Activated CD4-positive, alpha-beta T cell treated with anti-CD3 and anti-CD28 coated beads, Interleukin-2, Interleukin-4, amounts not matched to agents 100 ng/mL and 50 ng/mL, durations not matched to agents 16 hours and 8 hours (primary cell): ENCODE measurements around the gene CD164L2.
"Not testable (repeated sequence)": the region's sequence is repeated elsewhere in the genome, so short reads cannot be mapped to it uniquely, and the experiment has no call there.

Source experiments
- DNase-seq: peaks from one replicate; pipeline ENCODE4 v3.0.0-alpha.2; 2020; ENCODE audit warnings: low spot score

Gene CD164L2

DNA sequence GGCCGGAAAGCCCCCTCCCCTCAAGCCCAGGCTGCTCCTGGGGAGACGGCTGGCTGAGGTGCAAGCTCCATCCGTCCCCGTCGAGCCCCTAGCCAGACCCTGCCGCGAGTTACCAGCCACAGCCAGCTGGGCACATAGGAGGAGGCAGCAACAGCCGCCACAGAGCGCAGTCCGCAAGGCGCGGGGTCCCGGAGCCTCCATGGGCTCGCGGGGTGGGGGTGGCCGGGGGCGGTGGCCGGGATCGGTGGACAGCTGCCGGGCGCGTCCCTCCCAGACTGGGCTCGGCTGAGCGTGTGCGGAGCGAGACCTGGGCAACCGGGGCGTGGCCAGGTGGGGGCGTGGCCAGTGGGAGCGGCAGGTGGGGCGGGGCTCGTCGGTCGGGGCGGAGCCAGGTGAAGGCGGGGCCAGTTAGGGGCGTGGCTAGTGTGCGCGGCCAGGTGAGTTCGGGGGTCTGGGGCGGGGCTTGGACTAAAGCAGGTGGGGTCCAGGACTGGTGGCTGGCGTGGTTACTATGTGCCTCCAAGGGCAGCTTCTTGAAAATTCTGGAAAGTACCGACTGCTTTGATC lies at the start of gene CD164L2:
CD164L2 (minus strand) TSS at position 295 of the 567 bp plus-strand sequence; CDS start at position 201, 94 bp downstream.
- peak; percentile 33 for DNase-seq

DNA sequence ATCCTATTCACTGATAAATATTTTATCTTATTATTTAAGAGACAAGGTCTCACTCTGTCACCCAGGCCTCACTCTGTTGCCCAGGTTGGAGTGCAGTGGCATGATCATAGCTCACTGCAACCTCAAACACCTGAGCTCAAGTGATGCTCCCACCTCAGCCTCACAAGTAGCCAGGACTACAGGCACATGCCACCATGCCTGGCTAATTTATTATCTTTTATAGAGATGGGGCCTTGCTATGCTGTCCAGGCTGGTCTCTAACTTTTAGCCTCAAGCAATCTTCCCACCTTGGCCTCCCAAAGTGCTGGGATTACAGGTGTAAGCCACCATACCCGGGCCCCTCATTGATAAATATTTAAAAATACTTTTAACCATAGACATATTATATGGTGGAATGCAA lies 49.6 kb upstream of the CD164L2 start:
- DNase-seq = not testable (repeated sequence)

DNA sequence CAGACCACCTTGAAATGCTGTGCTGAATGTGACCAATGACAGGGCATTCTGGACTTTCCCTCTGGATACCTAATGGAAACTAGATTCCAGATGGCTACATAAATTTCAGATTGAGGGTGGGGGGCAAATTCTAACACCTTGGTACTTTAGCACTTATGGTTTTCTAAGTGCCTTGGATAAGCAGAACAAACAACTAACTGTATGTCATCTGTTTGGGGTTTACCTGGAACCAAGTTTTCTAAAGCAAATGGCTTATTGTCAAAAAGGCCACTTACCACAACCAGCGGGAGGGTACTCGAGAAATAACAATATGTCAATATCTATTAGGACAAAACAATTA lies 48.4 kb upstream of the CD164L2 start:
- DNase-seq = no peak

DNA sequence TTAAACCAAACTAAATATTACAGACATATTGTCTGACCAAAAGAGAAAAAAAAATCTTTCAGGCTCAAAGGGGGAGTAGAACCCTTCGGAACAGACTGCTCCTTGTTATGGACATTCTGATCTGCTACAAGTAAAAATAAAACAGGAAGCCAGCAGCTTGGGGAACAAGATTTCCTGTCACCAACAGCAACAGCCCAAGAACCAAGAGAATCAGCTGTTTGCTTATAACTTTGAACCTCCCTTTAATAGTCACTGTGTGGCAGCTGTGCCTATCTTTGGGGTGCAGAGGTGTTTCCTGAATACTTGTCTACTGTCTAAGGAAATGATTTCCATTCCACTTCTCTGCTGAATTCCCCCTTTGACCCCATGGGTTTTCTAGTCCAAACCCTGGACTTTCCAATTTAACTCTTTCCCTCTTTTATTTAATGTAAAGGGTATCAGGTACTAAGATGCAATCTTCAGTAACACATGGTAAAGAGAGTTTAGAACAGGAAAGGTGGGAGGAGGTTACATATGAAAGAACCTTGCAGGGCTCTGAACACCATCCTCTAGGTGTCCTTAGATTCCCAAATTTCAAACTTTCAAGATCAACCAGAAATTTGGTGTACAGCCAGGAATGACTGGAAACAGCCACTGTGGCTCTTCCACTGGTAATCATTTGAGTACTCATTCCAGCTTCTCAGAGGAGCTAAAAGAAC lies 47.9 kb upstream of the CD164L2 start:
- DNase-seq = no peak

DNA sequence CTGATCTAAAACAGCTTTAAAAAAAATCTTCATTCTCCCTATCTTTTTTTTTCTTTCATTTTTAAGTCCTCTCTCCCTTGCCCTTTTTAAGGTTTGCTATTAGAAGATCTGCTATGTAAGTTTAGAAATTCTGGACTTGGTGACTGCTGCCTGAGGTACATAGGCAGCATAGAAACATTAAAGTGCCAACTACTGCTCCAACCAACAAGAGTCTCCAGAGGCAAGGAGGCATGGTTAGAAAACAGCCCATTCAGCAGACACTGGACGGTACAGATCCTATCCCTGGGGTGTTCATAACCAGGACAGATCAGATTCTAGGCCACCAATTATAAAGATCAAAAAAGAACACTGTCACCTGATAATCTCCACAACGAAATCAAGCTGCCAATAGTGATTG lies 45.9 kb upstream of the CD164L2 start:
- DNase-seq = no peak

DNA sequence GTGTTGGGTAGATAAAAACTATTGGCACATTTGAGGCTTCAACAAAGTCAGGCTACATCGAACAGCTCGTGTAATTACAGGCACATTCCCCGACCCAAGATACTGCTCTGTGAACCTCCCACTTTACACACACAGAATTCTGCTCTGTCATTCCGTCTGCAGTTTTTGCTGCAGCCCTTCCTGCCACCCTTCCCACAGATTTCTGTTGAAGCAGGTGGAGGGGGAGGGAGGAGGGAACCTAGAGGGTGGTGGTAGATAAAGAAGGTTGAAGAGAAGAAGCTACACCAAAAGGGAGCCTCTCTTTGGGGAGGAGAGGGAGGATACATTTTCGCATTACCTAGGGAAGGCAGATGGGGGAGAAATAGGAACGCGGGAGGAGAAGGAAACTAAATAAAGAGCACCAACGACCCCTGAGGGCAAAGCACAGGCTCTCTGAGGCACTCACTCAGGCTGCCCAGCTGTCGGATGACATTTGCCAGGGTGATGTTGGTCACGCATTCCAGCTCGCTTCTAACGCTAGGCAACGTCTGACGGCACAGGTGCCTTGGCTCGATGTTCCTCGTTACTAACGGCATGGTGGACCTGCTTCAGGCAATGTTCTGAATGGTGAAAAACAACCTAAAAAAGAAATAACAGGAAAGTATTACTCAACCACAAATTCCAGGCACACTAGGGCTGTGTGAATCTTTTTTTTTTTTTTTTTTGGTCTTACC lies 45.3 kb upstream of the CD164L2 start:
- DNase-seq = peak; percentile 50

DNA sequence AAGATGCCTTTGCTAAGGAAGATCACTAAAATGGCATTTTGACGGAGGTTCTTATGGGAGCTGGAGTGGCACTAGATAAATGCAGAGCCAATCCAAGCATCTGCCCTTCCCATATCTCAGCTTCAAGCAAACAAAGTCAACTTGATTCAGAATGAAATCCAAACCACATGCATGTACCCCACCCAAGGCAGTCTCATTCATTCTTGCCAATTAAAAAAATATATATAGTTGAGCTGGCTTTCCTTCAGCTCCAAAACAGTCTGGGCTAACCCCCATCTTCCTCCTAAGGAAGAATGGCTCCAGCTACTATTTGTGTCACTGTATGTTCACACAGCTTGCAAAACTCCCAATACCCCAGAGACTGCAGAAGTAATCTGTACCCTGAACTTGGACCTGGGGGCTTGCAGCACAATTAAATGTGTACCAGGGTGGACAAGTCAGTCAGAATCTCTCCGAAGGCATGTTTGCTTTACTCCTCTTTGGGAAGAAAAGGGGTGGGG lies 44.7 kb upstream of the CD164L2 start:
- no peak for DNase-seq

DNA sequence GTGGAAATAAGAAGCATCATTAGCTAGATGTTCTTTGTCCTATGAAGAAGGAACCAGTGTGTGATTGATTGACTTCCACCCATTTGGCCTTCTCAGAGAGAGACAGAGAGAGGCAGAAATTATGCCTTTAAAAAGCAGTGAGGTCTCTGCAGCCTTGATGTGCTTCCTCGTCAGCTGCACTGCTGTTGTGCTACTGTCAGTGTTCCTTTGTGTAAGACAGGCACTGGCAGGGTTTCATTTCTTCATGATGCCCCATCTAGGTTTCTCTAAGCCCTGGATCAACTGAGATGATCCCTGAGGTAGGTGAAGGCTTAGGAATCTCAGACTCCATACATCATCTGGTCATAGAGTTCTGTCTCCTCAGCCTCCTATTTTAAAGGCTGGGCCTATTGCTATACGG lies 44.2 kb upstream of the CD164L2 start:
- no peak for DNase-seq

DNA sequence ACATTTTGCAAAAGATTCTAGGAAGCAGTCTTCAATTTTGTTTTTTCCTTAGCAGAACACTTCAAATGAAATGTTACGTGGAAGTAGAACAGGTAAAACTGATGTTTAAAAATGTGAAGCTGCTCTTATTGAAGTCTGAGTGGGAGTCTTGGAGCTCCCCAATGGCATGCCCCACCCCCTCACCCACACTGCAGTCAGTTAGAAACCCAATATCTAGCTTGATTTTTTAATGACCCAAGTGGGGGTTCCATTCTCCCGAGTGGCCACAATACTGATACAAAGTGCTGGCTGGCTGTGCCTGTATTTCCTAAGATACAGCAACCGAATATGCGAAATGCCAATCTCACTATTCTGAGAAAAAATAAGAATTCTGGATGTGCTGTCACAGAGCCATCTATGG lies 40.6 kb upstream of the CD164L2 start:
- no peak for DNase-seq

DNA sequence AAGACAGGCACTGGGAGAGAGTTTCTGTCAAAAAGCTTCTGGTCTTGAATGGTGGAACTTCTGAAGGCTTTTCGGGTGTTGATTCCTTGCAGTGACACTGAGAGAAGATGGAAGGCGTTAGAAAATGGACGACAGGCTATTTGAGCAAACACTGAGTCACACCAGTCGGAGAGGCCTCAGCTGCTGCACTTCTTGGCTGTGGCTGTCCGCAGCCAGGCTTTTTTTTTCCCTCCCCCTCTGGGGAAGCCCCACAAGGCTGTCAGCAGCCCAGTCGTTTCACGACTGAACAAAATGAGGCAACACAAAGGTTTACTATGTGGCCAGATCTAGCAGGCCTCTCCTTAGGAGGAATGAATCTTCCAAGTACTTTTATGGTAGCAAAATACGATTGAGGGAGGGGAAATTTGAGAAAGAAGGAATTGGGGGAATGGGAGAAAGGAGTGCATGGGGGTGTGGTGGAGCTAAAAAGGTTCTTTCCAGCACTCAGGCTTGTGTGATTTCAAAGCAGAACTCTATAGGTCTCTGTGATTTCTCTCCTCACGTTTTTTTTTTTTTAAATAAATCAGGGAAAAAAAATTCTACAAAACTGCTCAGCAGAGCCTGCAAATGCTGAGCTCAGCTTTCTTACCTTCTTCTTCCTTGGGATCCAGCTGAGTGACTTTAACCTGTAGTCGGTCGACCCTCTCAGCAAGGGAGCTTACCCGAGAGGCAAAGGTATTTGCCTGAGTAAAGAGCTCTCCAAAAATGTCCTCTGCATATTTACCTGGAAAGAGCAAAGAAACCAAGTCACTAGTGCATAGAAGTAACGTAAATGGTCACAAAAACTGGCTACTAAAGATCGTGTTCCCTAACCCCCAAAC lies 35.4 kb upstream of the CD164L2 start:
- peak; percentile 90 for DNase-seq

DNA sequence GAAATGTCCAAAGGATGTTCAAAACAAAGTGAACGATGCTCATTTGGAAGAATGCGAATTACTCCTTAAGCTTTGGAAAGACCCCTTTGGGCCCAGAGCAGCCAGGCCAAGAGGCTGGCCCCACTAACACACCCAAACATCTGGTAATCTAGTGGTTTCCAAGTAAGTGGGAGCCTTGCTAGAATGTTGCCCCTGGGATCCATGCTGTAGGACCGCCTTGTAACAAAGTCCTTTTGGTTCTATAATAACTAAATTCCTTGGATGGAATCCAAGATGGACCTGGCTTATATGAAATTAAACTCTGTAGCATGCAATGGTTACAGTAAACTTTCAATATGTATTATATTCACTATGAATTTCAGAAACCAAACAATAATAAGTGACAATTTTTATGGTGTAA lies 34.6 kb upstream of the CD164L2 start:
- no peak for DNase-seq

DNA sequence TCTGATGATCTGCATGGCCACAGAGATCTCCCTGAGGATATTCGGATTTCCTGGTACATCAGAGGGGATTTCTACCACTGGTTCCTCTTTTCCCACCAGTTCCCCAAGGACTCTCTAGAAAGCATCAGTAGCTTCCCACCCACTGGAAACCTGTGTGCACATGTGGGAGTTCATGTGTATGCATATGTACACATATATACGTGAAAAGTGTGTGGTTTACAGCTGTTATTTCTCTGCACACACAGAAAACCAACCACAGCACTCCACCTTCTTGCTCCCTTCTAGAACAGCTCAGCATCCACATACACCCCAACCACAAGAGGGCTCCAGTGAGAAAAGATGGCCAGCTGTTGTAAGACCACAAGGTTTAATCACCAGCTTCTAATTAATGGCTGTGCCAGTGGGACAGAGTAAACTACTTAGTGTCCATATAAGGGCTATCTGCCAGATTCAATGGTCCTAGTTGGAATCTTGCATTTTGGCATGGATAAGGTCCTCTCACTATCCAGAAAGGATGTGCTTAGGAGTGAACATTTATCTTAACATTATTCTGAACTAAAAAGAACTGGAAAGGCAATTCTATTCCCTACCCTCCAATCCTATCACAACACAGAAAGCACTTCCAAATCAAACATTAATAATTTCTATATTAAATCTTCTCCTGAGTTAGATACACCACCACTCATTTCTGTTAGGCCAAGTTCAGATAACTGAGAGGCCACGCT lies 33.4 kb upstream of the CD164L2 start:
- DNase-seq = peak; percentile 82

DNA sequence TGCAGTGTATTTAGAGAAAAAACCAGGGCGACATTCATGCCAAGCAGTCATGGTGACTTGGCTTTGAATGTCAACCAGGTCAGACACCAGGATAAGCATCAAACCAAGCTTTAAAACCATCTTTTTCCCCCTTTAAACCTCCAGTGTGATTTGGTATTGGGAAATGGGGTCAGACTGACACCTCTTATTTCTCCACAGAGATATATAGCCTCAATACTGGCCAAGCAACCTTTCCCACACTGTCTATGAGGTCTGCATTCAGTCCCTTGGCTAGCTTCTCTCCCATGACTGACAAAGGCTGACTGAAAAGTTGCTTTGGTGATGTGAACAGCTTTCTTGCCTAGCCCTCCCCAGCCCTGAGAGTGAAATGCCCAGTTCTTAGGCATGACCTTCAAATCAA lies 31.0 kb upstream of the CD164L2 start:
- no peak for DNase-seq

DNA sequence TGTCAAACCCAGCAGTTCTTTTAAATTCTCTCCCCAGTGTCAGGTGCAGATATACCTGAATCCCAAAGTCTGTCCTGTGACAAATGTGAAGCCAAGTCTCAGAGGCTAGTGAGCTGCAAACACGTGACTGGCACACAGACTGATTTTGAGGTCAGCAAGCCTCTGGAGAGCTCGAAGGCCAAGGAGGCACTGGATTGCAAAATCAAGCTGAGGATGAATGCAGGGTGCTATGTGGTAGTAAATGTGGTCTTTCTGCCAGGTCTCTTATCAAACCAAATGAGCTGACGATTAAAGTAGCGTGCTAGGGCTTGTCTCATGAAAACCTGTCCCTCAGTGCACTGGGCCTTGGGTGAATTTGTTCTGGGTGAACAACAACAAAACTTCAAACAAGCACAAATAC lies 29.9 kb upstream of the CD164L2 start:
- no peak for DNase-seq

DNA sequence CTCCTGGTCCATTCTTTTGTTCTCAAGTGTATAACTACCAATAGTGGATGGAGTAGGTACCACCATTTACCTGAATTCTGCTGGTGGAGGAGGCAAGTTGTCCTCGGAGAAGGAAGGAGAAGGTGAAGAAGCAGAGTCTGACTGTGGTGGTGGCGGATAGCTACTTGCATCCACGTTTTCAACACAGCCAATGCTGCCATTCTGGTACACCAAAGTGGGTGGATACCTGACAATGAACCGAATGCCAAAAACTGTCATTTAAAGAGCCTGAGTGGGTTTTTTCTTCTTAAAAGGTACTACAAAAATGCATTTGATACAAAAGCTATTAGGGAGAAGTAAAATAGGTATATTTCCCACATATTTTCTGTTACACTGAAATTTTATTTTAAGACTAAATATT lies 29.4 kb upstream of the CD164L2 start:
- DNase-seq = no peak

DNA sequence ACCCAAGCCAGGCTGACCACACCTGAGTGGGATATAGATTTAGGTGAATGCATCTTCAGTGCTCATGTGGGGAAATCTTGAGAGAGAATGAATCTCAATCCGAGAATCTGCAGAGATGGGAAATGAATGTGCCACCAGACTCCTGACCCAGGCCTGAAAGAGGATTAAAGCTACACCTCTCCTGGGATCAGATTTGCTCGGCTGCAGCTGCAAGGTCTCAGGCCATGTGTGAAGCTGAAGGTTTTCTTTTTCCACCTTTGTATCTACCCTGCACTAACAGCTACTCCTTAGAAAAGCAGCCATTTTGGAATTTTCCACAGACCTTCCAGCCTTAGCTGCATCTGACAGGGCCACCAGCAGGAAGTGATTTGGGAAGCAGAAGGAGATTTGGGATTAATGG lies 27.6 kb upstream of the CD164L2 start:
- DNase-seq = no peak

DNA sequence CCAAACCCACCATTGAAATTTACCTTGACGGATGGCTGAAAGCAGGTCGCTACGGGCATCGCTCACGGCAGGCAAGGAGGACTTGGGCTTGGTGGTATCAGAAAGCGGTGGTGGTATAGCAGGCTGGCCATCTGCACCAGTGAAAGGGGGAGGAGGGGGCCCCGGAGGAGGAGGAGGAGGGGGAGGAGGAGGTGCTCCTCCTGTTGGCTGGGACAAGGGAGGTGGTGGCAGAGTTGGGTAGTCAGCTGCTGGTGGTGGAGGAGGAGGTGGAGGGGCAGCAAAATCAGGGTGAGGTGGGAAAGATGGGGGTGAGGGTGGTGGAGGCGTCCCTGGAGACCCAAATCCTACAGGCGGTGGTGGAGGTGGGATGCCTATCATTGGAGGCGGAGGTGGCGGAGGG lies 26.5 kb upstream of the CD164L2 start:
- no peak for DNase-seq

DNA sequence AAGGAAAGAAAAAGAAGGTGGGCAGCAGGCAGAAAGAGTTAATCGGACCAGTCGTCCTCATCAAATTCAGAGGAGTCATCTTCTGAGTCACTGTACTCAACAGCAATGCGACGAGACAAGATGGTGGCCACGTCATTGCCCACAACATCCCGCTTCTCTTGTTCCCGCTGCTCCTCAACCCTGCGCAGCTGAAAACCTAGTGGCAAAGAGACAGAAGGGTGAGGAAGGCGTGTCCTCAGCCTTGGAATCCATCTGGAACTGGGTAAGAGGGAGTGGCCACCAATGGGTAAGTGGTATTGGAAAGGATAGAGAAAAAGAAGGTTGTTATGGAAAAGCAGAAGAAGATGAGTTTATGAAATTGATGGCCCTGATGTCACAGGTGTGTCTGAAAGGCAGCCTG lies 25.0 kb upstream of the CD164L2 start:
- no peak for DNase-seq

DNA sequence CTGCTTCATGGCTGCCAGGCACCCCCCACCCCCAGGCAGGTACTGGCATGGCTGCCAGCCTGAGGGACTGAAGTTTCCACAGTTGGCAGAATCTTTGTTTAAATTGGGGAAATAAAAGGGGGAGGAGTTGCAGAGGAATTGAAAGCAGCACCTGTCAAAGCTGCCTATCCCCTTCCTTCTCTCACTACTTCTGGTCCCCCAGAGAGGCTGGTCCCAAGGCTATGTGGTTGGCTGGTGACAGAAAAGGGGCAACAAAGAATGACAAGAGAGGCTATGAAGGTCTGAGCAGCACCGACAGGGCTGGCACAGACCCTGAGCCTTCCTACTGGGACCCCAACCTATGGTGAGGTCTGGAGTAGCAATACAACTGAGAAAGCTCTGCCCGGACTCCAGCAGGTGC lies 23.7 kb upstream of the CD164L2 start:
- DNase-seq = not testable (repeated sequence)

DNA sequence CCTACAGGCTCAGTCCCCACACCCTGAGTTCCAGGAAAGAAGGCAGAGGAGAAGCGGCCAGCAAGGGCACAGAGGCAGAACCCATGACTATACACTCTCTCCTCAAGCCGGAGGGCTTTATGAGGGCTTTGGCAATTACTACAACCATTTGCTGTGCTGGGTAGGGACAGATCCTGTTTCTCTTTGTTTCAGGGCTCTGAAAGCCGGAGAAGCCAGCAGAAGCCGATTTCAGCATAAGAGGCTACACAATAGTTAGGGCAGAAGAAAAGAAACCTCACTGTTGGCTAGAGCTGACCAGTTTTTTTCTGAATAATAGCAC lies 23.2 kb upstream of the CD164L2 start:
- no peak for DNase-seq

DNA sequence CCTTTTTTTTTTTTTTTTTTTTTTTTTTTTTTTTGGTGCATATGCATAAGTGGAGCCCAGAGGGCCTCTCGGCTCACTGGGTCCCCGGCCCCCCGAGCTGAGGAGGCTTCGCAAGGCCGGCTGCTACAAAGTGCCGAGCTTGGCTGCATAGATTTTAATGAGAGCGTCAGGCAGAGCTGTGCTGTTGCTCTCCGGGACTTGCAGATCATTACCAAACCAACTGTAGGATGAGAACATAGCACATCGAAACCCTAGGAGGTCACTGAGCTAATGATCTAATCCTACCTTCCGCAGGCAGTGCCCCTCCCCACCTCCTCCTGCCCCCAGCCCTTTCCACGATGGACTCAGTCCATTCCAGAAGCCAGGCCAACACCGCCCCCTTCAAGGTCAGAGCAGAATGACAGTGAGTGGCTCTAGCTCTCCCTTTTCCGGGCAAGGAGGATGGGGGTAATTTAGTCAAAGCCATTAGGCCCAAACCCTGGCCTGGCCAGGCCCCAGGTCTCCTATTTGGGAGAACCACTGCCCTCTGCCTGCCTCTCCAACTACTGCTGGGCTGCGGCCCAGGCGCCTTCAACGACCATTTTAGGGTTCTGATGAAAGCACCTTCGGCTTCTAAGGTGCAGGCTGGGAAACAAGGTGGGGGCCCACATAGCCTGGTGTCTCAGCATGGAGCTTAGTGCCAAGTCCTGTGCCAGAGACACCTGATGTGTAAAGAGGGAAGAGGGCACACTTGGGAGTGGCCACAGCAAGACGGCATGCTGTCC lies 22.6 kb upstream of the CD164L2 start:
- DNase-seq = not testable (repeated sequence)
